ENCODE measurements around the gene KDM2A.
"Not testable (repeated sequence)": the region's sequence is repeated elsewhere in the genome, so short reads cannot be mapped to it uniquely, and the experiment has no call there.

The KDM2A gene

GRCh38 chr11:67199751-67200150 is 80.7 kb downstream of the KDM2A start:
- ATAC-seq (ENCODE audit: insufficient read depth, low read depth), result no peak
- H4K20me1 ChIP-seq (ENCODE audit: insufficient read depth, low read length), result no peaks in the 10 kb centered on the region
- H2AFZ ChIP-seq (ENCODE audit: low read depth, low read length), result no peak overlapping the region
- H3K36me3 ChIP-seq (ENCODE audit: insufficient read depth, low read length), result peaks cover 35% of the 10 kb centered on the region
- TF ChIP-seq EZH2 (IDR thresholded peaks at IDR 0.05; ENCODE audit: borderline replicate concordance, low read depth, low read length, severe bottlenecking), result no peak
- TF ChIP-seq, protein P1, sequence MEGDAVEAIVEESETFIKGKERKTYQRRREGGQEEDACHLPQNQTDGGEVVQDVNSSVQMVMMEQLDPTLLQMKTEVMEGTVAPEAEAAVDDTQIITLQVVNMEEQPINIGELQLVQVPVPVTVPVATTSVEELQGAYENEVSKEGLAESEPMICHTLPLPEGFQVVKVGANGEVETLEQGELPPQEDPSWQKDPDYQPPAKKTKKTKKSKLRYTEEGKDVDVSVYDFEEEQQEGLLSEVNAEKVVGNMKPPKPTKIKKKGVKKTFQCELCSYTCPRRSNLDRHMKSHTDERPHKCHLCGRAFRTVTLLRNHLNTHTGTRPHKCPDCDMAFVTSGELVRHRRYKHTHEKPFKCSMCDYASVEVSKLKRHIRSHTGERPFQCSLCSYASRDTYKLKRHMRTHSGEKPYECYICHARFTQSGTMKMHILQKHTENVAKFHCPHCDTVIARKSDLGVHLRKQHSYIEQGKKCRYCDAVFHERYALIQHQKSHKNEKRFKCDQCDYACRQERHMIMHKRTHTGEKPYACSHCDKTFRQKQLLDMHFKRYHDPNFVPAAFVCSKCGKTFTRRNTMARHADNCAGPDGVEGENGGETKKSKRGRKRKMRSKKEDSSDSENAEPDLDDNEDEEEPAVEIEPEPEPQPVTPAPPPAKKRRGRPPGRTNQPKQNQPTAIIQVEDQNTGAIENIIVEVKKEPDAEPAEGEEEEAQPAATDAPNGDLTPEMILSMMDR (IDR thresholded peaks at IDR 0.05; ENCODE audit: borderline replicate concordance, extremely low read depth, low read length, poor library complexity, severe bottlenecking), result no peak
- no peak overlapping the region for H3K27ac ChIP-seq (ENCODE audit: low read length)
- H3K9ac ChIP-seq (ENCODE audit: low read depth, low read length), result no peak overlapping the region
- H3K4me3 ChIP-seq (ENCODE audit: low read depth in 1 of 2, low read length in 2 of 2), result no peak overlapping the region
- no peak for DNase-seq
- H3K27me3 ChIP-seq (ENCODE audit: insufficient read depth, low read length, poor library complexity), result no peaks in the 10 kb centered on the region
- no peaks in the 10 kb centered on the region for H3K79me2 ChIP-seq (ENCODE audit: insufficient read depth, low read length)
- no peaks in the 10 kb centered on the region for H3K4me1 ChIP-seq (ENCODE audit: insufficient read depth, low read length)
- H3K4me2 ChIP-seq (ENCODE audit: insufficient read depth, low read length), result no peak overlapping the region
- no peaks in the 10 kb centered on the region for H3K9me3 ChIP-seq (ENCODE audit: insufficient read depth, low read length, severe bottlenecking)

DNA sequence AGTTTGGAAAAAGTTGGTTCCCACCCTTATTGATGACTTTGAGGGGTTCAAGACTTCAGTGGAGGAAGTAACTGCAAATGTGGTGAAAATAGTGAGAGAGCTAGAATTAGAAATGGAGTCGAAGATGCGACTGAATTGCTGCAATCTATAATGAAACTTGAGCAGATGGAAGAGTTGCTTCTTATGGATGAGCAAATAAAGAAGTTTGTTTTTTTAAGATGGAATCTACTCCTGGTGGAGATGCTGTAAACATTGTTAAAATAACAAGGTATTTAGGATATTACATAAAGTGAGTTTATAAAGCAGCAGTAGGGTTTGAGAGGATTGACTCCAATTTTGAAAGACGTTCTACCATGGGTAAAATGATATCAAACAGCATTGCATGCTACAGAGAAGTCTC is 83.0 kb downstream of the KDM2A start:
- Histone ChIP-seq H4K20me1 (ENCODE audit: insufficient read depth, low read length) (no peaks in the 10 kb centered on the region), H3K27ac (ENCODE audit: low read length) (no peak overlapping the region), H3K9ac (ENCODE audit: low read depth, low read length) (no peak overlapping the region), H2AFZ (ENCODE audit: low read depth, low read length) (no peak overlapping the region), H3K4me1 (ENCODE audit: insufficient read depth, low read length) (no peaks in the 10 kb centered on the region), H3K27me3 (ENCODE audit: insufficient read depth, low read length, poor library complexity) (no peaks in the 10 kb centered on the region), H3K4me3 (ENCODE audit: low read depth in 1 of 2, low read length in 2 of 2) (no peak overlapping the region), H3K9me3 (ENCODE audit: insufficient read depth, low read length, severe bottlenecking) (no peaks in the 10 kb centered on the region), H3K4me2 (ENCODE audit: insufficient read depth, low read length) (no peak overlapping the region), H3K36me3 (ENCODE audit: insufficient read depth, low read length) (peaks cover 28% of the 10 kb centered on the region), H3K79me2 (ENCODE audit: insufficient read depth, low read length) (no peaks in the 10 kb centered on the region)
- ATAC-seq (ENCODE audit: insufficient read depth, low read depth), result no peak
- DNase-seq, result no peak
- TF ChIP-seq, protein P1 (IDR thresholded peaks at IDR 0.05; ENCODE audit: borderline replicate concordance, extremely low read depth, low read length, poor library complexity, severe bottlenecking), result no peak
- no peak for TF ChIP-seq EZH2 (IDR thresholded peaks at IDR 0.05; ENCODE audit: borderline replicate concordance, low read depth, low read length, severe bottlenecking)

DNA sequence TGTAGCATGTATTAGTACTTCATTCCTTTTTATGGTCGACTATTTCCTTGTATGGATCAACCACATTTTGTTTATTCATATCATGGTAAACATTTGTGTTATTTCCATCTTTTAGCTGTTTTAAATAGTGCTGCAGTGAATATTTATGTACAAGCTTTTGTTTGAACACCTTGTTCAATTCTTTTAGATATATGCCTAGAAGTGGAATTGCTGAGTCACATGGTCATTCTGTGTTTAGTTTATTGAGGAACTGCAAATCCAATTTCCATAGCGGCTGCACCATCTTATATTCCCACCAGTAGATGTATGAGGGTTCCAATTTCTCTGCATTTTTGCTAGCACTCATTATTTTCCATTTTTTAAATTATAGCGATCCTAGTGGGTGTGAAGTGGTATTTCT is 85.8 kb downstream of the KDM2A start:
- Histone ChIP-seq H3K79me2 (ENCODE audit: insufficient read depth, low read length) (no peaks in the 10 kb centered on the region), H3K36me3 (ENCODE audit: insufficient read depth, low read length) (peaks cover 36% of the 10 kb centered on the region), H3K9me3 (ENCODE audit: insufficient read depth, low read length, severe bottlenecking) (no peaks in the 10 kb centered on the region), H3K27ac (ENCODE audit: low read length) (no peak overlapping the region), H3K27me3 (ENCODE audit: insufficient read depth, low read length, poor library complexity) (no peaks in the 10 kb centered on the region), H3K9ac (ENCODE audit: low read depth, low read length) (no peak overlapping the region), H3K4me1 (ENCODE audit: insufficient read depth, low read length) (no peaks in the 10 kb centered on the region), H3K4me2 (ENCODE audit: insufficient read depth, low read length) (no peak overlapping the region), H2AFZ (ENCODE audit: low read depth, low read length) (no peak overlapping the region), H3K4me3 (ENCODE audit: low read depth in 1 of 2, low read length in 2 of 2) (no peak overlapping the region), H4K20me1 (ENCODE audit: insufficient read depth, low read length) (no peaks in the 10 kb centered on the region)
- ATAC-seq (ENCODE audit: insufficient read depth, low read depth) (no peak), DNase-seq (no peak)
- TF ChIP-seq EZH2 (IDR thresholded peaks at IDR 0.05; ENCODE audit: borderline replicate concordance, low read depth, low read length, severe bottlenecking), result no peak
- TF ChIP-seq, protein P1 (IDR thresholded peaks at IDR 0.05; ENCODE audit: borderline replicate concordance, extremely low read depth, low read length, poor library complexity, severe bottlenecking), result no peak

DNA sequence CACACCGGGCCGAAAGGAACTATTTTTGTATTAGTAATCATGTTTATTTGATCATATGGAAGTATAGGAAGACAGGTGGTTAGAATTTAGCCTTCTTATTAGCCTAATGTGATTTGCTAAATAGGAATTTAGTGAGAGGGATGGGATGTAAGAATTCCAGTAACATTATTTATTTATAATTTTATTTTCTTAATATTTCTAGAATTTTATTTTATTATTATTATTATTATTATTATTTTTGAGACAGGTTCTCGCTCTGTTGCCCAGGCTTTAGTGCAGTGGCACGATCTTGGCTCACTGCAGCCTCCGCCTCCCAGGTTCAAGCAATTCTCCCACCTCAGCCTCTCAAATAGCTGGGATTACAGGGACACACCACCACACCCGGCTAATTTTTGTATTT is 90.2 kb downstream of the KDM2A start:
- H3K4me3 ChIP-seq (ENCODE audit: low read depth in 1 of 2, low read length in 2 of 2); DNase-seq; H3K27me3 ChIP-seq (ENCODE audit: insufficient read depth, low read length, poor library complexity); H3K4me2 ChIP-seq (ENCODE audit: insufficient read depth, low read length); H3K4me1 ChIP-seq (ENCODE audit: insufficient read depth, low read length); H3K9me3 ChIP-seq (ENCODE audit: insufficient read depth, low read length, severe bottlenecking); ATAC-seq (ENCODE audit: insufficient read depth, low read depth); H2AFZ ChIP-seq (ENCODE audit: low read depth, low read length); H3K9ac ChIP-seq (ENCODE audit: low read depth, low read length); H4K20me1 ChIP-seq (ENCODE audit: insufficient read depth, low read length); H3K27ac ChIP-seq (ENCODE audit: low read length); H3K79me2 ChIP-seq (ENCODE audit: insufficient read depth, low read length): not testable (repeated sequence)
- peaks cover 62% of the 10 kb centered on the region for H3K36me3 ChIP-seq (ENCODE audit: insufficient read depth, low read length)
